Measurements from ENCODE around the gene ECD. TPM values are rescaled to one million over a fixed set of nuclear protein-coding genes. Genes with fewer than 3 reads are reported as not detected.

ECD gene
- 35.9 and 48.1 TPM in 2 replicates for total RNA-seq

GRCh38 chr10:73167783-73168464 is at the start of gene ECD, which contains the start of gene FAM149B1:
Gene ECD, minus strand, starts transcription at chr10:73168008. Its CDS starts 4,071 bp downstream, at chr10:73163937.
Gene FAM149B1, plus strand, starts transcription at chr10:73168119. Its CDS starts 221 bp downstream, at chr10:73168340.

GRCh38 chr10:73110345-73110849 is 57.4 kb downstream of the ECD start, which contains the start of gene NUDT13:
Gene NUDT13, plus strand, starts transcription at chr10:73110455. Its CDS starts 3,911 bp downstream, at chr10:73114366.

GRCh38 chr10:73096449-73097304 is 71.1 kb downstream of the ECD start, which contains the start of gene P4HA1:
Gene P4HA1, minus strand, starts transcription at chr10:73096866. Its CDS starts 21,983 bp downstream, at chr10:73074883.

Small RNAs within 50 kb of the gene (small RNA-seq; reads per million reads assigned to genes)
- gene RF00019 (ENCODE audit: low replicate concordance) = not detected
- gene SNORA11F (ENCODE audit: low replicate concordance) = 685 reads per million, percentile 99 among the genes with 10 or more reads in this experiment

Other genes with a start within 250 kb of the ECD start
- not detected in 2 replicates for gene PLA2G12B, start 213.2 kb downstream of the ECD start, total RNA-seq
- 98.5 and 174 TPM in 2 replicates for gene P4HA1, start 71.1 kb downstream of the ECD start, total RNA-seq
- gene NUDT13, start 57.6 kb downstream of the ECD start, total RNA-seq = 1.1 and 2.0 TPM in 2 replicates
- gene FAM149B1, start 111 bp upstream of the ECD start, total RNA-seq = 16.3 and 18.4 TPM in 2 replicates
- gene DNAJC9, start 79.2 kb upstream of the ECD start, total RNA-seq = 11.2 and 51.5 TPM in 2 replicates
- gene MRPS16, start 84.6 kb upstream of the ECD start, total RNA-seq = 57.8 and 105 TPM in 2 replicates
- gene CFAP70, start 190.9 kb upstream of the ECD start, total RNA-seq = 0.44 and 0.57 TPM in 2 replicates
- 114 and 146 TPM in 2 replicates for gene ANXA7, start 246.1 kb upstream of the ECD start, total RNA-seq